GM18868 (cell line): Measurements from ENCODE around the gene FAM171A1.
A peak's percentile ranks its signal among the peaks of the same experiment; 100 is the strongest.
"Not testable (repeated sequence)": the region's sequence is repeated elsewhere in the genome, so short reads cannot be mapped to it uniquely, and the experiment has no call there.

Source experiments
- ATAC-seq: cut with Tn5 transposase; IDR thresholded peaks from one replicate; pipeline ENCODE4 v1.9.1; 2021; ENCODE audit warnings: mild to moderate bottlenecking, moderate library complexity; ENCODE audit not compliant: unreplicated experiment

FAM171A1 gene

DNA sequence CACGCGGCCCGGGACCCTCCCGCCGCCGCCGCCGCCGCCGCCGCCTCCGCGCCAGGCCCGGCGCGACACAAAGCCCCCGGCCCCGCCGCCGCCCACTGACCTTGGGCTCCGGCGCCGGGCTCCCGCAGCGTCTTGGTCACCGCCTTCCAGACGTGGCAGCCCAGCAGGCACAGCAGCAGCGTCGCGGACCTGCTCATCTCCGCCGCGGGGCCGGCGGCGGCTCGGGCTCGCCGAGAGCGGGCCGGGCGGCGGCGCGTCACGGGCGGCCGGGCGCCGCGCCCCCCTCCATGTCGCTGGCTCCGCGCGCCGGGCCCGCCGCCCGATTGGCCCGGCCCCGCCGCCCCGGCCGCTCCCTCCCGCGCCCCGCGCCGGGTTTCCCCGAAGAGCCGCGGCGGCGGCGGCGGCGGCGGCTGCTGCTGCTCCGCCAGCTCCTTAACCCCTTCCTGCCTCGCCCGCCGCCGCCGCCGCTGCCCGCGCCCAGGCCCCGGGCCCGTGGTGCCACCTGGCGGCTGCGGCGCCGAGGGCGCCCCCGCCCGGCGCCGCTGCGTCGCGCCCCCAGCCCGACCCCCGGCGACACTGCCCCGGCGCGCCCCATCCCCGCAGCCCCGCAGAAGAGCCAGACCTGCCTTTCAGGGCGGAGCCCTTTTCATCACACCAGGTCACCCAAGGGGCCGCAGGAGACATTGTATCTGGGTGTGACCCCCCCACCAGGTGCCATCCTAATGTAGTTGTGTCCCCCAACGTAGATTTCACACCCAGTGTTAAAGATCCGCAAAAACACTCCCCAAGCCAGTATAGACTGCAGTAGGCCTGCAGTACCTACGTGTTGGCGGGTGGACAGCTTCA lies at the start of gene FAM171A1:
Gene FAM171A1, minus strand, starts transcription at position 434 of the 846 bp plus-strand sequence. Its CDS starts 237 bp downstream, at position 197.
- ATAC-seq: peak; percentile 70

GRCh38 chr10:15420858-15421257 lies 49.8 kb upstream of the FAM171A1 start:
- ATAC-seq: no peak

- peak; percentile 74 for ATAC-seq
Measured at GRCh38 chr10:15419279-15419874, 48.3 kb upstream of the FAM171A1 start.

DNA sequence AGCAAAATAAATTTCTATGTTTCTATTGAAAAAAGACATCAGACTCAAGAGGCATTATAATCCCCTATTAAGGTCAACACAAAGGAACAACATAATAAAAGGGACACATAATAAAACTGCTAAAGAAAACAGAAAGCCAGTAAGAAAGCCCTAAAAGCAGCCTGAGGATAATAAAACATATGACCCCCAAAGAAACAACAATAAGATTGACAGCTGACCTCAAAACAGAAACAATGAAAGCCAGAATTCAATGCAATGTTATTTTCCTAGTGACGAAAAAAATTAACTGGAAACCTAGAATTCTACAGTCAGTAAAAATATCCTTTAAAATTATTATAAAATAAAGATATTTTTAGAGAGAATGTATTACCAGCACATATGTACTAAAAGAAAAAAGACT lies 44.9 kb upstream of the FAM171A1 start:
- no peak for ATAC-seq

DNA sequence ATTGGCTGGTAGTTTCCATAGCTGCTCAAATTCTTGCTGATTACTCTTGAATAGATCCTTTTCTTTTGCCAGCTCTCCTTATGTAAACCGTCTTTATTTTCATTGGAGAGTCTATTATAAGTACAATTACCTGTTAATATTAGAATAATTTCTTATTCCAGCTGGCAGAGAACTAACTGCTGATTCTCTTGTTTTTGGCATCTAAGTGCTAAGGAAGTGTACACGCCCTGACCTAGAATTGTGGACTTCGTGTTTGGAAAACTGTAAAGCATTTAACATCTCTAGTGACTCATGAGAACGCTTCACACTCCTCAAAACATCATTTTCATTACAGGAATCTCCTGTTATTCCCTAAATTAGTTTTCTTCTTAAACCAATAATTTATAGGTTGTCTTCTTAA lies 39.9 kb upstream of the FAM171A1 start:
- no peak for ATAC-seq

- not testable (repeated sequence) for ATAC-seq
Measured at GRCh38 chr10:15409350-15409749, 38.3 kb upstream of the FAM171A1 start.

GRCh38 chr10:15408557-15408956 lies 37.5 kb upstream of the FAM171A1 start:
- ATAC-seq: no peak

DNA sequence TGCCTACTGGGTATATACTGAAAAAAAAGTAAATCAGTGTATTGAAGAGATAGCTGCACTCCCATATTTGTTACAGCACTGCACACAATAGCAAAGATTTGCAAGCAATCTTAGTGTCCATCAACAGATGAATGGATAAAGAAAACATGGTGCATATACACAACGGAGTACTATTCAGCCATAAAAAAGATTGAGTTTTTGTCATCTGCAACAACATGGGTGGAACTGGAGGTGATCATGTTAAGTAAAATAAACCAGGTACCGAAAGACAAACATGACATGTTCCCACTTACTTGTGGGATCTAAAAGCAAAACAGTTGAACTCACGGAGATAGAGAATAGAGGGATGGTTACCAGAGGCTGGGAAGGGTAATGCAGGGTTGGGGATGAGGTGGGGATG lies 34.2 kb upstream of the FAM171A1 start:
- ATAC-seq: no peak

- ATAC-seq: no peak
Measured at GRCh38 chr10:15401382-15401781, 30.3 kb upstream of the FAM171A1 start.

DNA sequence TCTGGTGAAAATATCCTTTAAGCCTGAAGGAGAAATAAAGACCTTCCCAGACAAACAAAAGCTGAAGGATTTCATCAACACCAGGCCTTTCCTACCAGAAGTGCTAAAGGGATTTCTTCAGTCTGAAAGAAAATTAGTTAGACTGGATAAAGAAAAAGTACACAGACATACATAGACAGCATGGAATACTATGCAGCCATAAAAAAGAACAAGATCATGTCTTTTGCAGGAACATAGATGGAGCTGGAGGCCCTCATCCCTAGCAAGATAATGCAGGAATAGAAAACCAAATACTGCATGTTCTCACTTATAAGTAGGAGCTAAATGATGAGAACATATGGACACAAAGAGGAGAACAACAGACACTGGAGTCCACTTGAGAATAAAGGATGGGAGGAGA lies 29.4 kb upstream of the FAM171A1 start:
- not testable (repeated sequence) for ATAC-seq

- no peak for ATAC-seq
Measured at GRCh38 chr10:15399060-15399661, 28.1 kb upstream of the FAM171A1 start.

DNA sequence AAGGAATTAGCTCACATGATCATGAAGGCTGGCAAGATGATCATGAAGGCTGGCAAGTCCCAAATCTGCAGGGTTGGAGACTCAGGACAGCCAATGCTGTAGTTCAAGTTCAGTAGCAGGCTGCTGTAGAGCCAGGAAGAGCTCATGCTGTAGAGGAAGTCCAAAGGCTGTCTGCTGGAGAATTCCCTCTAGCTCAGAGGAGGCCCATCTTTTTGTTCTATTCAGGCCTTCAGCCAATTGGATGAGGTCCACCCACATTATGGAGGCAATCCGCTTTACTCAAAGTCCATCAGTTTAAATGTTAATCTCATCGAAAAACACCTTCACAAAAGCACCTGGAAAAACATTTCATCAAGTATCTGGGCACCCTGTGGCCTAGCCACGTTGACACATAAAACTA lies 24.8 kb upstream of the FAM171A1 start:
- no peak for ATAC-seq

DNA sequence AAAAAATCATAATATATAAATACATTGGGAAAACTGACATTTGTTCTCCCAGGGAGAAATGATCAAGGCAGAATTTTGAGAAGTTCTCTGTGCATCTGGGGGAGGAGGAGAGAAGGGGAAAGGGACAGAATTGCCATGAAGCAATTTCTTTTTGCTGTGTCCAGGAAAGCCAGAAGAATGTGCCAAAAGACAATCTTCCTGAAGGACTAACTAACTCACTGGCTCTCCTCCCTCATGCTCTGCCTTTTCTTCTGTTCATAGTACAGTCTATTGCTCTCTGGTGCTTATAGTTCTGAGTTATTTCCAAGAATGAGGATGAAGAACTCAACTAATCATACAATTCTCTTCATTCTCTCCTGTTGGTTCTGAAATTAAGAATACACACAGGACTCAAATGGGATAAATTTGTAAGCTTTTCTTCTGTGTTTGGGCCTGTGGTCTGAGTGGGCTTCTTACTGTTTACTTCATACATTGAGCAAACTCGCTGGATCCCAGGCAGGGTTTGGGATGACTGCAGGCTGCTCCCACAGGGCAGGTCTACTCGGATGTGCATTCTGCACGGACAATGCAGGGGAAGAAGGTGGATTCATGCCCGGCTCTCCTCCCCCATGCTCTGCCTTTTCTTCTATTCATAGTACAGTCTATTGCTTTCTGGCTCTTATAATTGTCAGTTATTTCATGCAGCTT lies 22.2 kb upstream of the FAM171A1 start:
- ATAC-seq: no peak

GRCh38 chr10:15391491-15391890 lies 20.4 kb upstream of the FAM171A1 start:
- no peak for ATAC-seq

- not testable (repeated sequence) for ATAC-seq
Measured at GRCh38 chr10:15388172-15388571, 17.1 kb upstream of the FAM171A1 start.

- no peak for ATAC-seq
Measured at GRCh38 chr10:15387021-15387420, 15.9 kb upstream of the FAM171A1 start.

GRCh38 chr10:15385552-15386455 lies 14.7 kb upstream of the FAM171A1 start:
- no peak for ATAC-seq

DNA sequence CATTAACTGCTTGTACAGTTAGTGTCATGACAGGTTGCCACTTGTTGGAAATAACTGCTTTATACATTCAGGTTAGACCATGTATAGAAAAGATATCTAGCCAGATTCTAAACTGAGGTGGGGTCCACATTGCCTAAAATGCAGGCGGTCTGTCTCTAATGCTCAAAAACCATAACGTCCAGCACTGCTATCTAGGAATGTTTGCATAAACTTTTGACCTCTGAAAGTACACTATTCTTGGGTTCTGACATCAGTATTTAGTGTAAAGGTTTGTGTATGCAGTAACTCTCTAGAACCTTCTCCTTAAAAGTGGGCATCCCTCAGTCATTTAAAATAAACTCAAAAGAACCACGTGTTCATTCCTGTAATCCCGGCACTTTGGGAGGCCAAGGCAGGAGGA lies 10.3 kb upstream of the FAM171A1 start:
- no peak for ATAC-seq

DNA sequence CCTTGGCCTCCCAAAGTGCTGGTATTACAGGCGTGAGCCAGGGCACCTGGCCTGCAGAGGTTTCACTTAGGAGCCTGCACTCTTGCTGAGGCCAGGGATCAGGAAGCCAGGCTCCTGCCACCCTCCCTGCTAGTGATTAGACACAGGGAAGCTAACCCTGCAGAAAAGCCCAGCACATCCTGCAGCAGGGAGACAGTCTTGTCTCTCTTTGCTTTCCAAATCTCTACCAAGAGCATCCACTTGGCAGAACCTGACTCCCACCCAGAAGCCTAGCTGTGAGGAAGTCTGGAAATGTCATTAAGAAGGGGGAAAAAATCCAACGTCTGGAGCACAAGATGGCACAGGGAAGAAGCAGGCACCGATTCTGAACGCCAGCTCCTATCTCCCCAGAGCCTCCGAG lies 8.0 kb upstream of the FAM171A1 start:
- ATAC-seq: no peak

DNA sequence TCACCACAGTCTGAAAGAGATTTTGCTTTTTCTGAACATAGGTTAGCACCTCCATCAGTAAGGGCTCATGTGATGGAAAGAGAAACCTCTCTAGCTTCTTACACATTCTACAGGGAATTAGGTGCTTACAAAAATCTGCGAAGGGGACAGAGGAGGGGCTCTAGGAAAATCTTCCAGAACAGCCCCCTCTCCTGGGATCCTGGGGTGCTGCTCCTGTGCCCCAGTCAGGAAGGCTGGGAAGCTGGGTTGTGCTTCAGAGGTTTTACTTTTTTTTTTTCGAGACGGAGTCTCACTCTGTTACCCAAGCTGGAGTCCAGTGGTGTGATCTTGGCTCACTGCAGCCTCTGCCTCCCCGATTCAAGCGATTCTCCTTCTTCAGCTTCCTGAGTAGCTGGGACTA lies 7.5 kb upstream of the FAM171A1 start:
- no peak for ATAC-seq
